ENCODE measurements around the gene SPRR1B.

DNA sequence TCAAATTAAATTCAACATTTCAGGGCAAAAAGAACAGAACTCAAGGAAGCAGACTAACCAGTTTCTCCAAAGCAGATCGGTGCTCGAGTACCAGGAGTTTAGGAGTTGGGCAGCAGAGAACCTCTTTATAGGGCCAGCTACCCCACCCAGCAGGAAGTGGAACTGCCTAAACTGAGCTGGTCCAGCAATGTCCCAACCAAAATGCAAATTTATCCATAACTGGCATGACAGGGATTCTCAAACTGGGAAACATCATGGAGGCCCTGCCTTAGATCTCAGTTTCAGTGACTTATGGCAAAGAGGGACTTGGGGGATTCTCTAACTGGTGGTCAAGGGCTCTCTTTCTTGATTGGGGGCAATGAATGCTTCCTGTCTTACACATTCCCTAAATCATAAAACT lies 40.5 kb downstream of the SPRR1B start, which contains the start of gene SPRR2B:
- TF ChIP-seq, protein P1, sequence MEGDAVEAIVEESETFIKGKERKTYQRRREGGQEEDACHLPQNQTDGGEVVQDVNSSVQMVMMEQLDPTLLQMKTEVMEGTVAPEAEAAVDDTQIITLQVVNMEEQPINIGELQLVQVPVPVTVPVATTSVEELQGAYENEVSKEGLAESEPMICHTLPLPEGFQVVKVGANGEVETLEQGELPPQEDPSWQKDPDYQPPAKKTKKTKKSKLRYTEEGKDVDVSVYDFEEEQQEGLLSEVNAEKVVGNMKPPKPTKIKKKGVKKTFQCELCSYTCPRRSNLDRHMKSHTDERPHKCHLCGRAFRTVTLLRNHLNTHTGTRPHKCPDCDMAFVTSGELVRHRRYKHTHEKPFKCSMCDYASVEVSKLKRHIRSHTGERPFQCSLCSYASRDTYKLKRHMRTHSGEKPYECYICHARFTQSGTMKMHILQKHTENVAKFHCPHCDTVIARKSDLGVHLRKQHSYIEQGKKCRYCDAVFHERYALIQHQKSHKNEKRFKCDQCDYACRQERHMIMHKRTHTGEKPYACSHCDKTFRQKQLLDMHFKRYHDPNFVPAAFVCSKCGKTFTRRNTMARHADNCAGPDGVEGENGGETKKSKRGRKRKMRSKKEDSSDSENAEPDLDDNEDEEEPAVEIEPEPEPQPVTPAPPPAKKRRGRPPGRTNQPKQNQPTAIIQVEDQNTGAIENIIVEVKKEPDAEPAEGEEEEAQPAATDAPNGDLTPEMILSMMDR (IDR thresholded peaks at IDR 0.05), result no peak
- TF ChIP-seq POLR2A (IDR thresholded peaks at IDR 0.05) (no peak), POLR2AphosphoS5 (IDR thresholded peaks at IDR 0.05) (no peak)

Measured in breast epithelium (tissue), 3 donors.